Measurements from ENCODE around the gene CFAP251.
"Not testable (repeated sequence)": the region's sequence is repeated elsewhere in the genome, so short reads cannot be mapped to it uniquely, and the experiment has no call there.

The CFAP251 gene

GRCh38 chr12:121903202-121903601 lies 15.2 kb upstream of the CFAP251 start:
- no peak for DNase-seq (ENCODE audit: low read depth in 2 of 2)

GRCh38 chr12:121905746-121906145 lies 12.6 kb upstream of the CFAP251 start:
- DNase-seq (ENCODE audit: low read depth in 2 of 2), result no peak

- DNase-seq (ENCODE audit: low read depth in 2 of 2), result no peak
Observed at GRCh38 chr12:121908702-121909101, 9.7 kb upstream of the CFAP251 start.

- DNase-seq (ENCODE audit: low read depth in 2 of 2), result no peak
Observed at GRCh38 chr12:121911824-121912585, 6.4 kb upstream of the CFAP251 start.

- DNase-seq (ENCODE audit: low read depth in 2 of 2), result no peak
Observed at GRCh38 chr12:121915841-121916321, 2.5 kb upstream of the CFAP251 start.

GRCh38 chr12:121916719-121917118 lies 1.7 kb upstream of the CFAP251 start:
- DNase-seq (ENCODE audit: low read depth in 2 of 2), result no peak

GRCh38 chr12:121918679-121919038 lies 267 bp downstream of the CFAP251 start:
- no peak for DNase-seq (ENCODE audit: low read depth in 2 of 2)

GRCh38 chr12:121921066-121921465 lies 2.7 kb downstream of the CFAP251 start:
- no peak for DNase-seq (ENCODE audit: low read depth in 2 of 2)

GRCh38 chr12:121925358-121925695 lies 6.9 kb downstream of the CFAP251 start:
- DNase-seq (ENCODE audit: low read depth in 2 of 2), result no peak

- no peak for DNase-seq (ENCODE audit: low read depth in 2 of 2)
Observed at GRCh38 chr12:121926874-121927706, 8.7 kb downstream of the CFAP251 start.

- DNase-seq (ENCODE audit: low read depth in 2 of 2), result no peak
Observed at GRCh38 chr12:121927813-121928212, 9.4 kb downstream of the CFAP251 start.

- not testable (repeated sequence) for DNase-seq (ENCODE audit: low read depth in 2 of 2)
Observed at GRCh38 chr12:121929545-121929944, 11.2 kb downstream of the CFAP251 start.

- no peak for DNase-seq (ENCODE audit: low read depth in 2 of 2)
Observed at GRCh38 chr12:121930862-121931261, 12.5 kb downstream of the CFAP251 start.

GRCh38 chr12:121932176-121932536 lies 13.8 kb downstream of the CFAP251 start:
- no peak for DNase-seq (ENCODE audit: low read depth in 2 of 2)

GRCh38 chr12:121932914-121933521 lies 14.6 kb downstream of the CFAP251 start:
- no peak for DNase-seq (ENCODE audit: low read depth in 2 of 2)

GRCh38 chr12:121933522-121934308 lies 15.3 kb downstream of the CFAP251 start:
- no peak for DNase-seq (ENCODE audit: low read depth in 2 of 2)

GRCh38 chr12:121934309-121934664 lies 15.9 kb downstream of the CFAP251 start:
- DNase-seq (ENCODE audit: low read depth in 2 of 2), result no peak

GRCh38 chr12:121937654-121938053 lies 19.3 kb downstream of the CFAP251 start:
- no peak for DNase-seq (ENCODE audit: low read depth in 2 of 2)

GRCh38 chr12:121939186-121939585 lies 20.8 kb downstream of the CFAP251 start:
- DNase-seq (ENCODE audit: low read depth in 2 of 2), result no peak

- no peak for DNase-seq (ENCODE audit: low read depth in 2 of 2)
Observed at GRCh38 chr12:121939992-121940766, 21.8 kb downstream of the CFAP251 start.

- DNase-seq (ENCODE audit: low read depth in 2 of 2), result no peak
Observed at GRCh38 chr12:121942145-121942718, 23.8 kb downstream of the CFAP251 start.

Data from activated CD8-positive, alpha-beta memory T cell treated with anti-CD3 and anti-CD28 coated beads for 4 hours (primary cell).